Small intestine (tissue), 7 donors: Measurements from ENCODE around the gene SLC12A5. TPM values are rescaled to one million over a fixed set of nuclear protein-coding genes. Genes with fewer than 3 reads are reported as not detected.
"Not testable (repeated sequence)": the region's sequence is repeated elsewhere in the genome, so short reads cannot be mapped to it uniquely, and the experiment has no call there.

Source experiments
- DNase-seq, 2 donors: peaks; one replicate each; pipeline versions ENCODE4 v3.0.0 to v3.0.0-alpha.2; 2013
- FAIRE-seq: peaks from 2 replicates; lab custom pipeline; 2012; peaks lifted over from hg19 to GRCh38; lab: Jason Lieb, UNC
- H3K27ac ChIP-seq, 3 donors: one replicate each; pipeline ENCODE4 v1.5.1; 2013; ENCODE audit warnings: low read length in 2 of 3, mild to moderate bottlenecking in 2 of 3, control low read depth in 1 of 3, inconsistent platforms in 1 of 3, low read depth in 1 of 3, moderate library complexity in 1 of 3
- H3K27me3 ChIP-seq, 3 donors: one replicate each; pipeline ENCODE4 v1.6.1; 2013; ENCODE audit warnings: low read length in 3 of 3, inconsistent platforms in 1 of 3; ENCODE audit not compliant: control insufficient read depth in 3 of 3, insufficient read depth in 3 of 3
- H3K36me3 ChIP-seq, 3 donors: one replicate each; pipeline ENCODE4 v1.6.1; 2013; ENCODE audit warnings: low read length in 3 of 3, inconsistent platforms in 1 of 3, low read depth in 1 of 3, mild to moderate bottlenecking in 1 of 3, moderate library complexity in 1 of 3; ENCODE audit not compliant: control insufficient read depth in 3 of 3, insufficient read depth in 2 of 3
- H3K4me1 ChIP-seq, 3 donors: one replicate each; pipeline ENCODE4 v1.6.1; 2013; ENCODE audit warnings: low read length in 2 of 3, inconsistent platforms in 1 of 3, low read depth in 1 of 3, mild to moderate bottlenecking in 1 of 3, moderate library complexity in 1 of 3; ENCODE audit not compliant: control insufficient read depth in 3 of 3, insufficient read depth in 2 of 3
- H3K4me3 ChIP-seq, 3 donors: one replicate each; pipeline ENCODE4 v1.5.1; 2013; ENCODE audit warnings: low read length in 3 of 3, control low read depth in 1 of 3, inconsistent platforms in 1 of 3, low read depth in 1 of 3, mild to moderate bottlenecking in 1 of 3, moderate library complexity in 1 of 3
- H3K9me3 ChIP-seq, 2 donors: one replicate each; pipeline ENCODE4 v1.6.1; 2013; ENCODE audit warnings: low read depth in 1 of 2, low read length in 1 of 2; ENCODE audit not compliant: control insufficient read depth in 2 of 2, insufficient read depth in 1 of 2
- WGBS, 3 donors: extraction: QIAGEN DNeasy Blood & Tissue Kit; methylation state at CpG; one replicate each; pipeline ENCODE4 v1.1.7; 2013; 5-methylcytosine and 5-hydroxymethylcytosine counted together
- polyA plus RNA-seq, 4 donors: library from polyadenylated mRNA; stranded (reverse) in 3 of 4; unstranded in 1 of 4; fragments of 200-250 nt in 3 of 4; fragments of 120-200 nt in 1 of 4; gene quantifications; one replicate each; pipeline versions ENCODE4 v1.2.1 to v1.2.3, GENCODE V29; 2013
- donor health status: healthy with polysubstance abuse.
- donor health status: control.
- donor health status: control.
- donor health status: Bipolar disorder and iron deficiency.
- donor health status: healthy.

The SLC12A5 gene
- polyA plus RNA-seq, 4 donors: 2.1 to 4.6 TPM; not detected in 2

- H3K27me3 ChIP-seq: peaks cover 0 to 10% (median 3%) of the 10 kb centered on the region in 3 donors
- H3K4me1 ChIP-seq: no peaks in the 10 kb centered on the region
- H3K4me3 ChIP-seq: no peak overlapping the region
- WGBS, 3 donors: 55 to 71% (median 58%) methylated on average over 11 to 12 of the region's 12 CpGs
- peak in 1 of 2 donors; percentile 57 for DNase-seq
- no peaks in the 10 kb centered on the region for H3K9me3 ChIP-seq
- FAIRE-seq: no peak
- H3K36me3 ChIP-seq: no peaks in the 10 kb centered on the region
- H3K27ac ChIP-seq: no peak overlapping the region
Measured at GRCh38 chr20:45993197-45993951, 35.6 kb upstream of the SLC12A5 start.

- H3K4me1 ChIP-seq: no peaks in the 10 kb centered on the region
- no peak overlapping the region for H3K27ac ChIP-seq
- H3K27me3 ChIP-seq: peaks cover 0 to 10% (median 3%) of the 10 kb centered on the region in 3 donors
- DNase-seq (no peak), FAIRE-seq (no peak)
- WGBS, 3 donors: 59 to 71% (median 64%) methylated on average over 9 of the region's 9 CpGs
- no peaks in the 10 kb centered on the region for H3K9me3 ChIP-seq
- no peak overlapping the region for H3K4me3 ChIP-seq
- H3K36me3 ChIP-seq: no peaks in the 10 kb centered on the region
Measured at GRCh38 chr20:45994761-45995493, 34.1 kb upstream of the SLC12A5 start.

- H3K36me3 ChIP-seq, H3K27ac ChIP-seq, H3K4me1 ChIP-seq, DNase-seq, FAIRE-seq, H3K9me3 ChIP-seq, H3K4me3 ChIP-seq: not testable (repeated sequence)
- WGBS, 3 donors: 63 to 76% (median 67%) methylated on average over 6 of the region's 6 CpGs
- H3K27me3 ChIP-seq: peaks cover 0 to 17% (median 6%) of the 10 kb centered on the region in 3 donors
Measured at GRCh38 chr20:45995495-45996097, 33.4 kb upstream of the SLC12A5 start.

- Histone ChIP-seq H3K36me3 (no peaks in the 10 kb centered on the region), H3K4me3 (no peak overlapping the region), H3K4me1 (no peaks in the 10 kb centered on the region), H3K27me3 (peaks cover 0 to 25% (median 6%) of the 10 kb centered on the region in 3 donors), H3K27ac (no peak overlapping the region), H3K9me3 (no peaks in the 10 kb centered on the region)
- DNase-seq (no peak), FAIRE-seq (no peak)
- 37 to 47% (median 44%) methylated on average over 3 of the region's 3 CpGs for WGBS, 3 donors
Measured at GRCh38 chr20:45997187-45997586, 31.8 kb upstream of the SLC12A5 start.

- no peak for FAIRE-seq
- peaks cover 0 to 25% (median 6%) of the 10 kb centered on the region in 3 donors for H3K27me3 ChIP-seq
- 56 to 81% (median 69%) methylated on average over 2 of the region's 2 CpGs for WGBS, 3 donors
Measured at GRCh38 chr20:45998337-45998736, 30.7 kb upstream of the SLC12A5 start.

GRCh38 chr20:45998761-45999160 lies 30.3 kb upstream of the SLC12A5 start:
- Histone ChIP-seq H3K4me3 (no peak overlapping the region), H3K36me3 (no peaks in the 10 kb centered on the region), H3K27me3 (peaks cover 0 to 25% (median 6%) of the 10 kb centered on the region in 3 donors), H3K4me1 (no peaks in the 10 kb centered on the region), H3K27ac (no peak overlapping the region), H3K9me3 (no peaks in the 10 kb centered on the region)
- 37 to 60% (median 51%) methylated on average over 4 of the region's 4 CpGs for WGBS, 3 donors
- FAIRE-seq: no peak
- no peak for DNase-seq

More at GRCh38 chr20:45998337-45998736, 30.7 kb upstream of the SLC12A5 start:
- Histone ChIP-seq H3K36me3 (no peaks in the 10 kb centered on the region), H3K4me3 (no peak overlapping the region), H3K4me1 (no peaks in the 10 kb centered on the region), H3K27ac (no peak overlapping the region), H3K9me3 (no peaks in the 10 kb centered on the region)
- DNase-seq: no peak

GRCh38 chr20:45999557-46000261 lies 29.3 kb upstream of the SLC12A5 start:
- Histone ChIP-seq H3K36me3 (no peaks in the 10 kb centered on the region), H3K4me1 (no peaks in the 10 kb centered on the region), H3K27ac (no peak overlapping the region), H3K4me3 (no peak overlapping the region), H3K9me3 (no peaks in the 10 kb centered on the region), H3K27me3 (peaks cover 0 to 26% (median 4%) of the 10 kb centered on the region in 3 donors)
- DNase-seq (no peak), FAIRE-seq (no peak)
- 74 to 86% (median 83%) methylated on average over 4 of the region's 4 CpGs for WGBS, 3 donors
